Bronchial epithelial cell (primary cell): ENCODE results near the gene CUBN. TPM values are rescaled to one million over a fixed set of nuclear protein-coding genes. Genes with fewer than 3 reads are reported as not detected.
A peak's percentile ranks its signal among the peaks of the same experiment; 100 is the strongest.

ENCODE experiments used
- DNase-seq: peaks from one replicate; pipeline ENCODE4 v3.0.0-alpha.2; 2010; ENCODE audit warnings: low read depth
- FAIRE-seq: peaks from 2 replicates; lab custom pipeline; 2011; peaks lifted over from hg19 to GRCh38; lab: Jason Lieb, UNC
- H3K27me3 ChIP-seq: 2 replicates; pipeline ENCODE4 v1.5.1; 2011; ENCODE audit warnings: low read length; ENCODE audit not compliant: control insufficient read depth, insufficient read depth
- H3K36me3 ChIP-seq: 2 replicates; pipeline ENCODE4 v1.5.1; 2011; ENCODE audit warnings: low read length; ENCODE audit not compliant: control insufficient read depth, insufficient read depth
- H3K4me3 ChIP-seq: 2 replicates; pipeline ENCODE4 v1.5.1; 2011; ENCODE audit warnings: mild to moderate bottlenecking, low read depth, low read length, control low read depth
- total RNA-seq: library from RNA; depleted of rRNA; stranded (reverse); fragments of >200 nt; gene quantifications from 2 replicates; pipeline ENCODE4 v1.2.1, GENCODE V29; 2014
- TF ChIP-seq, protein P1 (sequence below): IDR thresholded peaks from 2 replicates; pipeline ENCODE4 v1.5.1; 2011; ENCODE audit warnings: mild to moderate bottlenecking, moderate library complexity, low read length, control low read depth, inconsistent platforms; ENCODE audit not compliant: insufficient read depth, severe bottlenecking

Gene CUBN
- total RNA-seq, 1 donor from 2014 or later = 0.53 TPM

GRCh38 chr10:17062009-17062408 is 67.6 kb downstream of the CUBN start:
- peak; percentile 85 for DNase-seq
- no peak overlapping the region for H3K4me3 ChIP-seq
- no peaks in the 10 kb centered on the region for H3K27me3 ChIP-seq
- H3K36me3 ChIP-seq = no peaks in the 10 kb centered on the region
- TF ChIP-seq, protein P1, sequence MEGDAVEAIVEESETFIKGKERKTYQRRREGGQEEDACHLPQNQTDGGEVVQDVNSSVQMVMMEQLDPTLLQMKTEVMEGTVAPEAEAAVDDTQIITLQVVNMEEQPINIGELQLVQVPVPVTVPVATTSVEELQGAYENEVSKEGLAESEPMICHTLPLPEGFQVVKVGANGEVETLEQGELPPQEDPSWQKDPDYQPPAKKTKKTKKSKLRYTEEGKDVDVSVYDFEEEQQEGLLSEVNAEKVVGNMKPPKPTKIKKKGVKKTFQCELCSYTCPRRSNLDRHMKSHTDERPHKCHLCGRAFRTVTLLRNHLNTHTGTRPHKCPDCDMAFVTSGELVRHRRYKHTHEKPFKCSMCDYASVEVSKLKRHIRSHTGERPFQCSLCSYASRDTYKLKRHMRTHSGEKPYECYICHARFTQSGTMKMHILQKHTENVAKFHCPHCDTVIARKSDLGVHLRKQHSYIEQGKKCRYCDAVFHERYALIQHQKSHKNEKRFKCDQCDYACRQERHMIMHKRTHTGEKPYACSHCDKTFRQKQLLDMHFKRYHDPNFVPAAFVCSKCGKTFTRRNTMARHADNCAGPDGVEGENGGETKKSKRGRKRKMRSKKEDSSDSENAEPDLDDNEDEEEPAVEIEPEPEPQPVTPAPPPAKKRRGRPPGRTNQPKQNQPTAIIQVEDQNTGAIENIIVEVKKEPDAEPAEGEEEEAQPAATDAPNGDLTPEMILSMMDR = no peak
- no peak for FAIRE-seq

DNA sequence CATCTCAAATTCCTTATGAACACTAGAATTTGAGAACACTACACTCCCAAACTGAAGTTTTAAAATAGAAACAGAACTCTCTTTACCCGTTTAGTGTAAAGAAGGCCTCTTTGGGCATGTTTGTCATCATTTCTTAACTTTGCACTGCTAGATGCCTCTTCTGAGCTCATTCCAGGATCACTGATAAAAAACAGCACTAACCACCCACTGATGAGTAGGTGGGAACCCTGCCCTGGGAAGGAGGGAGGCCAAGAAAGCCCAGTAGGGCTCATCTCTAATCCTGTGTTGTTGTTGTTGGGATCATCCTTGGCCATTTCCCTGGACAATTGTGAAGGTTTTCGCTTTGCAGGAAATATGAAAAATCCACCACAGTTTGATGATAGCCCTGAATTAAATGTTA is 68.2 kb downstream of the CUBN start:
- FAIRE-seq = no peak
- Histone ChIP-seq H3K4me3 (no peak overlapping the region), H3K36me3 (no peaks in the 10 kb centered on the region), H3K27me3 (no peaks in the 10 kb centered on the region)
- no peak for DNase-seq
- TF ChIP-seq, protein P1 = no peak

DNA sequence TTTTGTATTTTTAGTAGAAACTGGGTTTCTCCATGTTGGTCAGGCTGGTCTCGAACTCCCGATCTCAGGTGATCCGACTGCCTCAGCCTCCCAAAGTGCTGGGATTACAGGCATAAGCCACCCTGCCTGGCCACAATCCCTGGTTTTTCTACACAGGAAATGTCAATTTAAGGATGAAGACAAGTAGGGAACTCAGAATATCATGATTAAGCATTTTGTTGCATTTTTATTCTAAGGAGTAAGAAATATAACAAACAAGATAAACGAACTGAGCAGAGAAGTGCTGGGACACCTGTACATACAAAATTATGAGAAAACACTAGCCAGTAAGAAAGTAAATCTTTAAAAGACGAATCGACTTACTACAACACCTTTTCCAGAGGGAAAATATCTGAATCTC is 69.3 kb downstream of the CUBN start:
- H3K27me3 ChIP-seq = no peaks in the 10 kb centered on the region
- FAIRE-seq = no peak
- H3K36me3 ChIP-seq = no peaks in the 10 kb centered on the region
- TF ChIP-seq, protein P1 = no peak
- H3K4me3 ChIP-seq = no peak overlapping the region
- DNase-seq = no peak

DNA sequence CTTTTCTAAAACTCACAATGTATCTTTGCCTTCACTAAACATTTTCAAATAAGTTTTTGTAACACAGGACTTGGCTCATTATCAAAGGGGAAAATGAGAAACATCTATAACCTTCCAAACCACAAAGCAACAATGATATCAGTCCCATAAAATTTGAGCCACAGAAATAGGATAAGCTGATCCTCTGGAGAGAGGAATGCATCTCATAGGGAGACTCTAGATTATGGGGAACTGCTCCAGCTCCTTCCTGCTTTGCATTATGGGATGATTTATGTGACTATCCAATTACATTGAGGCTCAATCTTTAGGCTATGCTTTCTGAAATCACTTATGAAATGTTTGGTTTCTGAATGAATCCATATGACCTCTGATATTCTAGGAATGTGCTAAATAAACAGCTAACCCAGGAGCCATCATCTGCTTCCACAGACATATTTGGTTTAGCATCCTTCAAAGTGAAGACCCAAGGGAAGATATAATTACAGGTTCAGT is 70.4 kb downstream of the CUBN start:
- DNase-seq (no peak), FAIRE-seq (no peak)
- H3K36me3 ChIP-seq = no peaks in the 10 kb centered on the region
- TF ChIP-seq, protein P1 = no peak
- no peak overlapping the region for H3K4me3 ChIP-seq
- H3K27me3 ChIP-seq = no peaks in the 10 kb centered on the region

DNA sequence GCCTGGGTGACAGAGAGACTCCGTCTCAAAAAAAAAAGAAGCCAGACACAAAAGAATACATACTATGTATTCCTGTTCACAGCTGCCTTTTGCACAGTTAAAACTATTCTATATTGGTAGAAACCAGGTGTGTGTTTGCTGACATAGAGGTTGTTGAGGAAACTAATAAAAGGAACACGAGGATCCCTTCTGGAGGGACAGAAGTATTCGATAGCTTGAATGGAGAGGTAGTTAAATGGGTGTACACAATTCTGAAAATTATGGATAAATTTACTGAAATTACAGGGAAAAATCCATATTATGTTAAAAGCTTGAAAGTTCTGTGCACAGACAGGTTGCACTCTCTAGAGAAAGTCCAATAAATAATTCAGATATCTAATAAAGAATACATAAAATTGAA is 71.5 kb downstream of the CUBN start:
- no peak for FAIRE-seq
- H3K4me3 ChIP-seq = no peak overlapping the region
- TF ChIP-seq, protein P1 = no peak
- no peaks in the 10 kb centered on the region for H3K36me3 ChIP-seq
- no peaks in the 10 kb centered on the region for H3K27me3 ChIP-seq
- DNase-seq = no peak

- TF ChIP-seq, protein P1 = no peak
- Histone ChIP-seq H3K36me3 (no peaks in the 10 kb centered on the region), H3K27me3 (no peaks in the 10 kb centered on the region), H3K4me3 (no peak overlapping the region)
- DNase-seq (peak; percentile 46), FAIRE-seq (no peak)
Measured at GRCh38 chr10:17056781-17057428, 72.7 kb downstream of the CUBN start.
